IMR-90 (cell line): Measurements from ENCODE around the gene LMBRD2. TPM values are rescaled to one million over a fixed set of nuclear protein-coding genes. Genes with fewer than 3 reads are reported as not detected.

Source experiments
- ATAC-seq: fragments of 200-7000 bp; cut with Tn5 transposase; 2 replicates; pipeline ENCODE4 v1.9.1; 2020; ENCODE audit warnings: low read depth, mild to moderate bottlenecking, moderate library complexity
- BruUV-seq: library from RNA; stranded (reverse); fragments of 400-500 nt; replicated peaks from 2 replicates; lab custom pipeline; 2021; lab: Mats Ljungman, UMichigan
- CTCF ChIA-PET: fragments of 300-600 bp; formaldehyde crosslinking; extraction: SDS; loops from one replicate; lab custom pipeline; 2021; ENCODE audit warnings: antibody characterized with exemption; lab: Yijun Ruan, JAX
- POLR2A ChIA-PET: fragments of 300-600 bp; sonication (Branson Sonifier 250); formaldehyde crosslinking; loops from one replicate; lab custom pipeline; 2022; ENCODE audit warnings: antibody characterized with exemption; ENCODE audit not compliant: unreplicated experiment; lab: Charles Lee
- DNase-seq: peaks from one replicate; pipeline ENCODE4 v3.0.0; 2013
- H2AFZ ChIP-seq: replicated peaks from 2 replicates; pipeline ENCODE3; 2013; ENCODE audit warnings: low read length, mild to moderate bottlenecking; ENCODE audit not compliant: poor library complexity
- H2AK5ac ChIP-seq: 2 replicates; pipeline ENCODE4 v1.6.1; 2013; ENCODE audit warnings: low read depth, low read length, inconsistent platforms
- H2AK9ac ChIP-seq: replicated peaks from 2 replicates; pipeline ENCODE3; 2013; ENCODE audit warnings: mild to moderate bottlenecking, low read depth, low read length, moderate library complexity; ENCODE audit not compliant: poor library complexity
- H2BK120ac ChIP-seq: 2 replicates; pipeline ENCODE4 v1.6.1; 2013; ENCODE audit warnings: low read depth, low read length, inconsistent platforms
- H2BK15ac ChIP-seq: 3 replicates; pipeline ENCODE4 v1.6.1; 2013; ENCODE audit warnings: low read depth, low read length, inconsistent platforms
- H2BK20ac ChIP-seq: 2 replicates; pipeline ENCODE4 v1.6.1; 2013; ENCODE audit warnings: low read depth, mild to moderate bottlenecking, inconsistent platforms, low read length, moderate library complexity
- H2BK5ac ChIP-seq: 2 replicates; pipeline ENCODE4 v1.6.1; 2013; ENCODE audit warnings: mild to moderate bottlenecking, low read depth, low read length, inconsistent platforms; ENCODE audit not compliant: poor library complexity, severe bottlenecking
- H3K14ac ChIP-seq: replicated peaks from 2 replicates; pipeline ENCODE4 v1.6.1; 2013; ENCODE audit warnings: low read depth, low read length, inconsistent platforms
- H3K18ac ChIP-seq: 2 replicates; pipeline ENCODE4 v1.6.1; 2013; ENCODE audit warnings: low read depth, low read length, control low read depth
- H3K23ac ChIP-seq: 2 replicates; pipeline ENCODE4 v1.6.1; 2013; ENCODE audit warnings: low read depth, low read length, inconsistent platforms
- H3K27ac ChIP-seq: 2 replicates; pipeline ENCODE4 v1.5.1; 2013; ENCODE audit warnings: mild to moderate bottlenecking, control low read depth, low read length; ENCODE audit not compliant: insufficient read depth
- H3K27me3 ChIP-seq: 2 replicates; pipeline ENCODE4 v1.6.1; 2013; ENCODE audit warnings: low read length; ENCODE audit not compliant: control insufficient read depth, insufficient read depth
- H3K36me3 ChIP-seq: 2 replicates; pipeline ENCODE4 v1.6.1; 2013; ENCODE audit warnings: low read length, mixed read lengths; ENCODE audit not compliant: control insufficient read depth, insufficient read depth
- H3K4ac ChIP-seq: 2 replicates; pipeline ENCODE4 v1.6.1; 2013; ENCODE audit warnings: low read depth, low read length, inconsistent platforms
- H3K4me1 ChIP-seq: 2 replicates; pipeline ENCODE4 v1.6.1; 2013; ENCODE audit warnings: low read length, mixed read lengths; ENCODE audit not compliant: control insufficient read depth, insufficient read depth
- H3K4me2 ChIP-seq: 2 replicates; pipeline ENCODE4 v1.6.1; 2013; ENCODE audit warnings: low read depth, mild to moderate bottlenecking, control low read depth, low read length, moderate library complexity
- H3K4me3 ChIP-seq: 2 replicates; pipeline ENCODE4 v1.5.1; 2013; ENCODE audit warnings: low read depth, mild to moderate bottlenecking, control low read depth, low read length, moderate library complexity; ENCODE audit not compliant: insufficient read depth
- H3K56ac ChIP-seq: 2 replicates; pipeline ENCODE4 v1.6.1; 2013; ENCODE audit warnings: low read length, inconsistent platforms; ENCODE audit not compliant: insufficient read depth; ENCODE audit errors: extremely low read depth
- H3K79me1 ChIP-seq, 2 experiments: 2 replicates each; pipeline ENCODE4 v1.6.1; 2013; ENCODE audit warnings: low read length in 2 of 2, inconsistent platforms in 1 of 2, low read depth in 1 of 2
- H3K9ac ChIP-seq: 2 replicates; pipeline ENCODE4 v1.6.1; 2013; ENCODE audit warnings: low read depth, low read length, control low read depth
- H3K9me1 ChIP-seq: 2 replicates; pipeline ENCODE4 v1.6.1; 2013; ENCODE audit warnings: low read length, inconsistent platforms; ENCODE audit not compliant: insufficient read depth
- H3K9me3 ChIP-seq: 2 replicates; pipeline ENCODE4 v1.6.1; 2013; ENCODE audit warnings: low read length; ENCODE audit not compliant: control insufficient read depth, insufficient read depth
- H4K20me1 ChIP-seq: 2 replicates; pipeline ENCODE4 v1.6.1; 2013; ENCODE audit warnings: low read length, inconsistent platforms; ENCODE audit not compliant: insufficient read depth
- H4K5ac ChIP-seq: 2 replicates; pipeline ENCODE4 v1.6.1; 2013; ENCODE audit warnings: mild to moderate bottlenecking, low read depth, low read length, control low read depth
- H4K8ac ChIP-seq, 2 experiments: 2 replicates each; pipeline ENCODE4 v1.6.1; 2013; ENCODE audit warnings: low read depth in 2 of 2, low read length in 2 of 2, control low read depth in 1 of 2, inconsistent platforms in 1 of 2
- H4K91ac ChIP-seq: 2 replicates; pipeline ENCODE4 v1.6.1; 2013; ENCODE audit warnings: low read depth, low read length, inconsistent platforms; ENCODE audit not compliant: insufficient read depth
- BHLHE40 ChIP-seq: fragments of 150-350 bp; IDR thresholded peaks from 2 replicates; pipeline ENCODE4 v1.6.1; 2016; ENCODE audit warnings: mild to moderate bottlenecking, low read depth, low read length
- CEBPB ChIP-seq: IDR thresholded peaks from 2 replicates; pipeline ENCODE4 v1.6.1; 2012; ENCODE audit warnings: low read depth, low read length, improper control_type of control experiment
- CHD1 ChIP-seq: IDR thresholded peaks from 2 replicates; pipeline ENCODE4 v1.6.1; 2012; ENCODE audit warnings: low read depth, low read length, improper control_type of control experiment
- FOS ChIP-seq: fragments of 150-350 bp; IDR thresholded peaks from 2 replicates; pipeline ENCODE4 v1.6.1; 2016; ENCODE audit warnings: low read depth, low read length
- MAFK ChIP-seq: IDR thresholded peaks from 2 replicates; pipeline ENCODE4 v1.6.1; 2012; ENCODE audit warnings: low read depth, low read length, improper control_type of control experiment
- MAZ ChIP-seq: IDR thresholded peaks from 2 replicates; pipeline ENCODE4 v1.6.1; 2012; ENCODE audit warnings: low read depth, mild to moderate bottlenecking, low read length, improper control_type of control experiment, moderate library complexity, borderline replicate concordance
- MXI1 ChIP-seq: IDR thresholded peaks from 2 replicates; pipeline ENCODE4 v1.6.1; 2012; ENCODE audit warnings: low read depth, mild to moderate bottlenecking, low read length, moderate library complexity, borderline replicate concordance
- NFE2L2 ChIP-seq: fragments of 150-350 bp; IDR thresholded peaks from 2 replicates; pipeline ENCODE4 v1.6.1; 2016; ENCODE audit warnings: low read depth, mild to moderate bottlenecking, low read length
- POLR2A ChIP-seq: IDR thresholded peaks from 2 replicates; pipeline ENCODE4 v1.6.1; 2012; ENCODE audit warnings: mild to moderate bottlenecking, low read depth, low read length
- RAD21 ChIP-seq: IDR thresholded peaks from 2 replicates; pipeline ENCODE4 v1.6.1; 2012; ENCODE audit warnings: low read length, improper control_type of control experiment
- RCOR1 ChIP-seq: IDR thresholded peaks from 2 replicates; pipeline ENCODE4 v1.6.1; 2012; ENCODE audit warnings: mild to moderate bottlenecking, low read length, improper control_type of control experiment; ENCODE audit not compliant: insufficient replicate concordance
- RFX5 ChIP-seq: IDR thresholded peaks from 2 replicates; pipeline ENCODE4 v1.8.0; 2012; ENCODE audit warnings: low read depth, mild to moderate bottlenecking, low read length, moderate library complexity
- SMC3 ChIP-seq: fragments of 150-350 bp; IDR thresholded peaks from 2 replicates; pipeline ENCODE4 v1.6.1; 2016; ENCODE audit warnings: low read depth, mild to moderate bottlenecking, antibody characterized with exemption, low read length, moderate library complexity
- WGBS, 2 experiments: methylation state at CpG; one replicate each; pipeline versions ENCODE4 v1.1.5 to v1.1.7; 2013; ENCODE audit warnings: missing lambda C conversion rate in 2 of 2; ENCODE audit not compliant: insufficient read length in 1 of 2; ENCODE audit errors: extremely low coverage in 2 of 2; 5-methylcytosine and 5-hydroxymethylcytosine counted together
- dilution Hi-C: fragments of 300-500 bp; cut with HindIII; formaldehyde crosslinking; loops from one replicate; pipeline ENCODE4 v1.14.3; 2018; ENCODE audit warnings: low sequenced_read_pairs; ENCODE audit not compliant: unreplicated experiment
- in situ Hi-C: fragments of 300-500 bp; cut with MboI; formaldehyde crosslinking; loops from 3 replicates; pipeline ENCODE4 v1.14.3; 2019; ENCODE audit warnings: low sequenced_read_pairs, inconsistent platforms, mixed read lengths
- intact Hi-C: fragments of 100-400 bp; cut with micrococcal nuclease; formaldehyde crosslinking; loops from 2 replicates; pipeline ENCODE4 v1.10.0; 2022
- polyA plus RNA-seq, 3 experiments: library from polyadenylated mRNA; depleted of rRNA; stranded (reverse); fragments of >200 nt; gene quantifications; 2 replicates each; pipeline ENCODE4 v1.2.3, GENCODE V29; 2012; ENCODE audit warnings: low replicate concordance in 1 of 3
- total RNA-seq: library from RNA; depleted of rRNA; stranded (reverse); fragments of >200 nt; gene quantifications from 2 replicates; pipeline ENCODE4 v1.2.3, GENCODE V29; 2012
- TF ChIP-seq, protein P1 (sequence below): conservative IDR thresholded peaks from 2 replicates; pipeline ENCODE4 v1.5.1; 2012; ENCODE audit warnings: mild to moderate bottlenecking, low read depth, low read length, improper control_type of control experiment
- TF ChIP-seq, protein P2 (sequence below): fragments of 150-350 bp; IDR thresholded peaks from 2 replicates; pipeline ENCODE4 v1.6.1; 2016; ENCODE audit warnings: low read depth, mild to moderate bottlenecking, low read length, moderate library complexity, borderline replicate concordance
- TF ChIP-seq, protein P3 (sequence below): fragments of 150-350 bp; IDR thresholded peaks from 2 replicates; pipeline ENCODE4 v1.6.1; 2017; ENCODE audit warnings: mild to moderate bottlenecking, antibody characterized with exemption, low read length, low read depth

The LMBRD2 gene
- total and polyA plus RNA-seq, 2 of the 4 experiments (the other 2 are of a cell fraction): 1.8 to 5.2 TPM

DNA sequence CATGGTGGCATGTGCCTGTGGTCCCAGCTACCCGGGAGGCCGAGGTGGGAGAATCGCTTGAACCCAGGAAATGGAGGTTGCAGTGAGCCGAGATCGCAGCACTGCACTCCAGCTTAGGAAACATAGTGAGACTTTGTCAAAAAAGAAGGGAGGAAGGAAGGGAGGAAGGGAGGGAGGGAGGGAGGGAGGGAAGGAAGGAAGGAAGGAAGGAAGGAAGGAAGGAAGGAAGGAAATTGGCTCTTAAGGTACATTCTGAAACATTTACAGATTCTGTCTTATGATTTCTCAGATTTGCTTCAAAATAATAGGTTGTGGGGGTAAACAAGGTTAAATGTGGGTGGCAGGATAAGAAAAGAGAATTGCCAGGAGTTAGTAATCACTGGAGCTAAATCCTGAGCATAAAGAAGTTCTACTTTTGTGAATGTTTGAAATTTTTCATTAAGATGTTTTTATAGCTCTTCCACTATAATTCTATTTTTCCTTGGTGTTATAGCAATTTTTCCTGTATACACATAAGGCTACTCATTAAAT, 82.9 kb downstream of the LMBRD2 start:
- Histone ChIP-seq H2BK15ac (no peak overlapping the region), H3K4ac (no peak overlapping the region), H3K14ac (no peak overlapping the region), H3K9me1 (no peaks in the 10 kb centered on the region), H4K5ac (no peak overlapping the region), H3K4me1 (no peaks in the 10 kb centered on the region), H3K23ac (no peak overlapping the region), H2AFZ (no peak overlapping the region), H4K91ac (no peak overlapping the region), H3K27me3 (peaks cover 22% of the 10 kb centered on the region), H3K18ac (no peak overlapping the region), H2BK5ac (no peak overlapping the region), H2BK20ac (no peak overlapping the region), H2AK9ac (no peak overlapping the region), H3K4me2 (no peak overlapping the region), H3K56ac (no peak overlapping the region), H3K9me3 (no peaks in the 10 kb centered on the region), H3K4me3 (no peak overlapping the region), H3K36me3 (no peaks in the 10 kb centered on the region), H4K20me1 (no peaks in the 10 kb centered on the region), H3K27ac (no peak overlapping the region), H3K79me1 (no peaks in the 10 kb centered on the region), H2BK120ac (no peak overlapping the region), H3K9ac (no peak overlapping the region), H2AK5ac (no peak overlapping the region), H4K8ac (no peak overlapping the region)
- WGBS, 2 experiments: 80% methylated on average over 2 of the region's 5 CpGs; no CpG with 5 or more reads in 1 of the 2 experiments
- TF ChIP-seq MXI1: no peak
- TF ChIP-seq, protein P1, sequence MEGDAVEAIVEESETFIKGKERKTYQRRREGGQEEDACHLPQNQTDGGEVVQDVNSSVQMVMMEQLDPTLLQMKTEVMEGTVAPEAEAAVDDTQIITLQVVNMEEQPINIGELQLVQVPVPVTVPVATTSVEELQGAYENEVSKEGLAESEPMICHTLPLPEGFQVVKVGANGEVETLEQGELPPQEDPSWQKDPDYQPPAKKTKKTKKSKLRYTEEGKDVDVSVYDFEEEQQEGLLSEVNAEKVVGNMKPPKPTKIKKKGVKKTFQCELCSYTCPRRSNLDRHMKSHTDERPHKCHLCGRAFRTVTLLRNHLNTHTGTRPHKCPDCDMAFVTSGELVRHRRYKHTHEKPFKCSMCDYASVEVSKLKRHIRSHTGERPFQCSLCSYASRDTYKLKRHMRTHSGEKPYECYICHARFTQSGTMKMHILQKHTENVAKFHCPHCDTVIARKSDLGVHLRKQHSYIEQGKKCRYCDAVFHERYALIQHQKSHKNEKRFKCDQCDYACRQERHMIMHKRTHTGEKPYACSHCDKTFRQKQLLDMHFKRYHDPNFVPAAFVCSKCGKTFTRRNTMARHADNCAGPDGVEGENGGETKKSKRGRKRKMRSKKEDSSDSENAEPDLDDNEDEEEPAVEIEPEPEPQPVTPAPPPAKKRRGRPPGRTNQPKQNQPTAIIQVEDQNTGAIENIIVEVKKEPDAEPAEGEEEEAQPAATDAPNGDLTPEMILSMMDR: no peak
- no peak for TF ChIP-seq BHLHE40
- TF ChIP-seq RFX5: no peak
- TF ChIP-seq, protein P2, sequence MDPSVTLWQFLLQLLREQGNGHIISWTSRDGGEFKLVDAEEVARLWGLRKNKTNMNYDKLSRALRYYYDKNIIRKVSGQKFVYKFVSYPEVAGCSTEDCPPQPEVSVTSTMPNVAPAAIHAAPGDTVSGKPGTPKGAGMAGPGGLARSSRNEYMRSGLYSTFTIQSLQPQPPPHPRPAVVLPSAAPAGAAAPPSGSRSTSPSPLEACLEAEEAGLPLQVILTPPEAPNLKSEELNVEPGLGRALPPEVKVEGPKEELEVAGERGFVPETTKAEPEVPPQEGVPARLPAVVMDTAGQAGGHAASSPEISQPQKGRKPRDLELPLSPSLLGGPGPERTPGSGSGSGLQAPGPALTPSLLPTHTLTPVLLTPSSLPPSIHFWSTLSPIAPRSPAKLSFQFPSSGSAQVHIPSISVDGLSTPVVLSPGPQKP: no peak
- no peak for TF ChIP-seq RAD21
- no peak for TF ChIP-seq CHD1
- no peak for TF ChIP-seq RCOR1
- TF ChIP-seq MAFK: no peak
- no peak for TF ChIP-seq MAZ
- no peak for TF ChIP-seq NFE2L2
- TF ChIP-seq FOS: no peak
- TF ChIP-seq, protein P3, sequence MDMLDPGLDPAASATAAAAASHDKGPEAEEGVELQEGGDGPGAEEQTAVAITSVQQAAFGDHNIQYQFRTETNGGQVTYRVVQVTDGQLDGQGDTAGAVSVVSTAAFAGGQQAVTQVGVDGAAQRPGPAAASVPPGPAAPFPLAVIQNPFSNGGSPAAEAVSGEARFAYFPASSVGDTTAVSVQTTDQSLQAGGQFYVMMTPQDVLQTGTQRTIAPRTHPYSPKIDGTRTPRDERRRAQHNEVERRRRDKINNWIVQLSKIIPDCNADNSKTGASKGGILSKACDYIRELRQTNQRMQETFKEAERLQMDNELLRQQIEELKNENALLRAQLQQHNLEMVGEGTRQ: no peak
- no peak for TF ChIP-seq POLR2A
- no peak for TF ChIP-seq CEBPB
- no peak for TF ChIP-seq SMC3
- dilution Hi-C loops (no loop called here), in situ Hi-C loops (no loop called here), intact Hi-C loops (no loop called here)
- POLR2A ChIA-PET: interaction anchor here (0.6 kb wide), 1 partner anchor 13 kb away, joined by 5 read pairs; no protein-coding TSS in a partner anchor
- DNase-seq (no peak), ATAC-seq (no peak)
- no TSS peak for BruUV-seq
- CTCF ChIA-PET: interaction anchor here (0.7 kb wide), 1 partner anchor 10 kb away, joined by 3 read pairs; no protein-coding TSS in a partner anchor
